HCT116 (cell line): ENCODE data around the gene CHM. TPM values are rescaled to one million over a fixed set of nuclear protein-coding genes. Genes with fewer than 3 reads are reported as not detected.

Source experiments
- ATAC-seq: fragments of 200-7000 bp; cut with Tn5 transposase; 2 replicates; pipeline ENCODE4 v1.9.1; 2020; ENCODE audit warnings: mild to moderate bottlenecking, moderate library complexity
- BruUV-seq: library from RNA; stranded (reverse); fragments of 400-500 nt; replicated peaks from 2 replicates; lab custom pipeline; 2021; lab: Mats Ljungman, UMichigan
- CTCF ChIA-PET: fragments of 300-600 bp; sonication (Branson Sonifier 250); formaldehyde crosslinking; loops from one replicate; lab custom pipeline; 2021; ENCODE audit warnings: antibody characterized with exemption; lab: Charles Lee
- POLR2A ChIA-PET: fragments of 300-600, 350-600 bp; sonication (Branson Sonifier 250); formaldehyde crosslinking; loops from one replicate; lab custom pipeline; 2021; ENCODE audit warnings: antibody characterized with exemption; lab: Charles Lee
- RAD21 ChIA-PET, 2 experiments: fragments of 300-600 bp; sonication (Branson Sonifier 250); formaldehyde crosslinking; loops; one replicate each; lab custom pipeline; 2023; ENCODE audit warnings: low total read pairs in 2 of 2; ENCODE audit not compliant: uncharacterized antibody in 2 of 2, unreplicated experiment in 2 of 2, low non-redundant PET in 1 of 2; lab: Charles Lee
- DNase-seq: peaks from one replicate; pipeline ENCODE4 v3.0.0-alpha.2; 2010; ENCODE audit warnings: low read depth, low spot score
- H2AFZ ChIP-seq: fragments of 200-600 bp; shearing (Covaris generic), sonication (generic); 2 replicates; pipeline ENCODE4 v1.6.1; 2017; ENCODE audit warnings: low read depth, mixed run types, mixed read lengths, antibody characterized with exemption, low read length; ENCODE audit not compliant: poor library complexity, severe bottlenecking
- H3K27ac ChIP-seq: 2 replicates; pipeline ENCODE4 v1.5.1; 2012; ENCODE audit warnings: low read depth, low read length
- H3K27me3 ChIP-seq: fragments of 200-600 bp; sonication (generic); 2 replicates; pipeline ENCODE4 v1.6.1; 2016; ENCODE audit warnings: mixed run types, low read length, mixed read lengths; ENCODE audit not compliant: insufficient read depth
- H3K36me3 ChIP-seq, 2 experiments: fragments of 200-500 bp in 1 of 2; fragments of 200-600 bp in 1 of 2; sonication (Bioruptor generic) in 1 of 2; sonication (generic) in 1 of 2; 2 replicates each; pipeline versions ENCODE4 v1.5.1 to v1.6.1; 2014 to 2016; ENCODE audit warnings: low read length in 2 of 2, inconsistent platforms in 1 of 2, mixed read lengths in 1 of 2, mixed run types in 1 of 2; ENCODE audit not compliant: insufficient read depth in 2 of 2, control insufficient read depth in 1 of 2
- H3K4me1 ChIP-seq, 2 experiments: fragments of 200-600 bp in 1 of 2; sonication (generic) in 1 of 2; 2 replicates each; pipeline versions ENCODE4 v1.5.1 to v1.6.1; 2012 to 2017; ENCODE audit warnings: low read length in 2 of 2, inconsistent platforms in 1 of 2, mild to moderate bottlenecking in 1 of 2, mixed read lengths in 1 of 2, mixed run types in 1 of 2, moderate library complexity in 1 of 2; ENCODE audit not compliant: insufficient read depth in 2 of 2, control insufficient read depth in 1 of 2
- H3K4me2 ChIP-seq: fragments of 200-600 bp; sonication (generic); 2 replicates; pipeline ENCODE4 v1.6.1; 2017; ENCODE audit warnings: mixed run types, low read length, mixed read lengths
- H3K4me3 ChIP-seq, 2 experiments: fragments of 200-600 bp in 1 of 2; sonication (generic) in 1 of 2; replicated peaks in 1 of 2; 2 replicates each; pipeline ENCODE4 v1.5.1; 2011 to 2016; ENCODE audit warnings: low read length in 2 of 2, control low read depth in 1 of 2, low read depth in 1 of 2, mild to moderate bottlenecking in 1 of 2, mixed read lengths in 1 of 2, mixed run types in 1 of 2
- H3K79me2 ChIP-seq: fragments of 200-600 bp; sonication (generic); 2 replicates; pipeline ENCODE4 v1.6.1; 2017; ENCODE audit warnings: mild to moderate bottlenecking, mixed run types, low read length, moderate library complexity, mixed read lengths; ENCODE audit not compliant: insufficient read depth
- H3K9ac ChIP-seq: fragments of 200-600 bp; sonication (generic); 2 replicates; pipeline ENCODE4 v1.6.1; 2016; ENCODE audit warnings: low read length, mixed read lengths
- H3K9me2 ChIP-seq: fragments of 200-600 bp; sonication (generic), shearing (Covaris generic); 2 replicates; pipeline ENCODE4 v1.6.1; 2017; ENCODE audit warnings: mixed run types, mild to moderate bottlenecking, moderate library complexity; ENCODE audit not compliant: insufficient read depth
- H3K9me3 ChIP-seq, 2 experiments: fragments of 200-500 bp in 1 of 2; fragments of 200-600 bp in 1 of 2; sonication (Bioruptor generic) in 1 of 2; sonication (generic) in 1 of 2; 2 replicates each; pipeline ENCODE4 v1.6.1; 2014 to 2017; ENCODE audit warnings: low read length in 2 of 2, mixed read lengths in 2 of 2, inconsistent platforms in 1 of 2, low read depth in 1 of 2, mild to moderate bottlenecking in 1 of 2, mixed run types in 1 of 2, moderate library complexity in 1 of 2; ENCODE audit not compliant: control insufficient read depth in 1 of 2, insufficient read depth in 1 of 2
- H4K20me1 ChIP-seq: fragments of 200-600 bp; sonication (generic), shearing (Covaris generic); 2 replicates; pipeline ENCODE4 v1.6.1; 2017; ENCODE audit warnings: mixed run types, mild to moderate bottlenecking, moderate library complexity; ENCODE audit not compliant: insufficient read depth
- ATF3 ChIP-seq: IDR thresholded peaks from 2 replicates; pipeline ENCODE4 v1.6.1; 2012
- CEBPB ChIP-seq: IDR thresholded peaks from 2 replicates; pipeline ENCODE4 v1.6.1; 2012; ENCODE audit warnings: low read depth
- ELF1 ChIP-seq: IDR thresholded peaks from 2 replicates; pipeline ENCODE4 v1.6.1; 2012; ENCODE audit warnings: low read depth, borderline replicate concordance
- EZH2phosphoT487 ChIP-seq: fragments of 200-600 bp; IDR thresholded peaks from 2 replicates; pipeline ENCODE4 v1.6.1; 2018; ENCODE audit warnings: antibody characterized with exemption, borderline replicate concordance
- FOSL1 ChIP-seq: IDR thresholded peaks from 2 replicates; pipeline ENCODE4 v1.6.1; 2012; ENCODE audit warnings: low read depth
- POLR2A ChIP-seq: IDR thresholded peaks from 2 replicates; pipeline ENCODE4 v1.7.0; 2011; ENCODE audit warnings: borderline replicate concordance; ENCODE audit not compliant: insufficient read depth, insufficient read length; ENCODE audit errors: extremely low read depth
- POLR2AphosphoS5 ChIP-seq: IDR thresholded peaks from 2 replicates; pipeline ENCODE4 v1.6.1; 2011; ENCODE audit warnings: mild to moderate bottlenecking, low read depth, low read length, moderate library complexity
- TCF7L2 ChIP-seq: IDR thresholded peaks from 2 replicates; pipeline ENCODE4 v1.7.0; 2011; ENCODE audit warnings: borderline replicate concordance, inconsistent platforms; ENCODE audit not compliant: insufficient read depth, insufficient read length; ENCODE audit errors: extremely low read depth
- YY1 ChIP-seq: IDR thresholded peaks from 2 replicates; pipeline ENCODE4 v1.6.1; 2011; ENCODE audit warnings: low read length, low read depth, moderate library complexity, mild to moderate bottlenecking; ENCODE audit not compliant: insufficient replicate concordance; ENCODE audit errors: extremely low read depth
- ZNF274 ChIP-seq: fragments of 200-500 bp; sonication (Bioruptor generic); IDR thresholded peaks from 2 replicates; pipeline ENCODE4 v1.6.1; 2014; ENCODE audit warnings: mild to moderate bottlenecking, low read depth, low read length, inconsistent platforms
- intact Hi-C: fragments of 100-400 bp; cut with micrococcal nuclease; formaldehyde crosslinking; loops from 2 replicates; pipeline ENCODE4 v1.10.0; 2022
- total RNA-seq: library from RNA; stranded (reverse); gene quantifications from one replicate; pipeline ENCODE4 v1.2.1, GENCODE V29; 2021; ENCODE audit not compliant: unreplicated experiment

CHM gene
- total RNA-seq, 1 experiment from 2014 or later: 17.1 TPM

GRCh38 chrX:85897362-85898126 lies 149.8 kb downstream of the CHM start:
- RAD21 ChIA-PET: no interaction called here
- DNase-seq: no peak
- Histone ChIP-seq H3K4me3 (no peak overlapping the region), H3K79me2 (no peaks in the 10 kb centered on the region), H3K36me3 (no peaks in the 10 kb centered on the region), H3K4me2 (no peak overlapping the region), H3K4me1 (no peaks in the 10 kb centered on the region), H3K27ac (no peak overlapping the region), H3K9me3 (no peaks in the 10 kb centered on the region), H3K27me3 (no peaks in the 10 kb centered on the region), H2AFZ (no peak overlapping the region), H3K9me2 (no peaks in the 10 kb centered on the region), H4K20me1 (no peaks in the 10 kb centered on the region), H3K9ac (no peak overlapping the region)
- ATAC-seq: no peak
- POLR2A ChIA-PET: no interaction called here
- intact Hi-C loops: no loop called here
- BruUV-seq: no TSS peak
- TF ChIP-seq CEBPB (no peak), FOSL1 (no peak)
- CTCF ChIA-PET: no interaction called here

- Histone ChIP-seq H2AFZ (no peak overlapping the region), H3K4me3 (no peak overlapping the region), H3K9me2 (no peaks in the 10 kb centered on the region), H3K9me3 (no peaks in the 10 kb centered on the region), H3K9ac (no peak overlapping the region), H3K36me3 (no peaks in the 10 kb centered on the region; a peak in 1 of 4 replicates), H3K27me3 (no peaks in the 10 kb centered on the region), H3K4me1 (no peaks in the 10 kb centered on the region), H3K4me2 (no peak overlapping the region), H3K79me2 (no peaks in the 10 kb centered on the region)
- RAD21 ChIA-PET: no interaction called here
- POLR2A ChIA-PET: no interaction called here
- BruUV-seq: no TSS peak
- intact Hi-C loops: no loop called here
- CTCF ChIA-PET: no interaction called here
- no peak for ATAC-seq
- TF ChIP-seq EZH2phosphoT487 (no peak), POLR2A (no peak), POLR2AphosphoS5 (no peak), ELF1 (no peak), ATF3 (no peak), CEBPB (no peak), ZNF274 (no peak), YY1 (no peak), TCF7L2 (no peak)
- TF ChIP-seq, all 23 proteins: peak for 0
- Histone ChIP-seq H3K27ac (no peak overlapping the region), H4K20me1 (no peaks in the 10 kb centered on the region)
- DNase-seq: no peak
These were observed 164.8 kb downstream of the CHM start for GRCh38 chrX:85882601-85883000.
